OCI-LY3 (cell line): ENCODE measurements around the gene KCNAB1.

ENCODE experiments used
- EZH2phosphoT487 ChIP-seq: fragments of 200-600 bp; shearing (Covaris generic); IDR thresholded peaks from 2 replicates; pipeline ENCODE4 v1.6.1; 2018; ENCODE audit warnings: antibody characterized with exemption, mixed run types, low read depth
- TF ChIP-seq, protein P1 (sequence below): fragments of 200-600, 300-600 bp; sonication (generic); IDR thresholded peaks from 2 replicates; pipeline ENCODE4 v1.5.1; 2014; ENCODE audit warnings: antibody characterized with exemption, low read length, low read depth

DNA sequence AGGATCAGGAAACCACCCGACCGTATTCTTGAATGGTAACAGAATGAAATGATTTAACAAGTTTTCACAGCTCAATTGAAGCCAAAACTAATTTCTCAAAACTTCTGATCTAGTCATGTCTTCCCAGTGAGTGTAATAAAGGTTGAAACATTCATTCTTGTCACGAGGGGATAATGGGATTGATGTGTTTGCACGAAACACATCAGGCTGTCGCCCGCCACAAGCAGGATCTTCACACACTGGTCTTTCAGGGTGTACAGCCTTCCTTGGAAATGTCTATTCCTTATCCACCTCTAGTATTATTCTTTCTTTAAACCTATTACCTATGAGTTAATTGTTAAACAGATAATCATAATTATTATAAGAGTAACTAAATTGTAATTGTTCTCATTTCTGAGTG lies 94.3 kb downstream of the KCNAB1 start:
- no peak for TF ChIP-seq EZH2phosphoT487
- TF ChIP-seq, protein P1, sequence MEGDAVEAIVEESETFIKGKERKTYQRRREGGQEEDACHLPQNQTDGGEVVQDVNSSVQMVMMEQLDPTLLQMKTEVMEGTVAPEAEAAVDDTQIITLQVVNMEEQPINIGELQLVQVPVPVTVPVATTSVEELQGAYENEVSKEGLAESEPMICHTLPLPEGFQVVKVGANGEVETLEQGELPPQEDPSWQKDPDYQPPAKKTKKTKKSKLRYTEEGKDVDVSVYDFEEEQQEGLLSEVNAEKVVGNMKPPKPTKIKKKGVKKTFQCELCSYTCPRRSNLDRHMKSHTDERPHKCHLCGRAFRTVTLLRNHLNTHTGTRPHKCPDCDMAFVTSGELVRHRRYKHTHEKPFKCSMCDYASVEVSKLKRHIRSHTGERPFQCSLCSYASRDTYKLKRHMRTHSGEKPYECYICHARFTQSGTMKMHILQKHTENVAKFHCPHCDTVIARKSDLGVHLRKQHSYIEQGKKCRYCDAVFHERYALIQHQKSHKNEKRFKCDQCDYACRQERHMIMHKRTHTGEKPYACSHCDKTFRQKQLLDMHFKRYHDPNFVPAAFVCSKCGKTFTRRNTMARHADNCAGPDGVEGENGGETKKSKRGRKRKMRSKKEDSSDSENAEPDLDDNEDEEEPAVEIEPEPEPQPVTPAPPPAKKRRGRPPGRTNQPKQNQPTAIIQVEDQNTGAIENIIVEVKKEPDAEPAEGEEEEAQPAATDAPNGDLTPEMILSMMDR: no peak
